Mesodermal cell (in vitro differentiated cells): ENCODE results near the gene NUTM2E.
"Not testable (repeated sequence)": the region's sequence is repeated elsewhere in the genome, so short reads cannot be mapped to it uniquely, and the experiment has no call there.

Source experiments
- H3K27ac ChIP-seq: 2 replicates; pipeline ENCODE4 v1.7.0; 2013; ENCODE audit warnings: mild to moderate bottlenecking, low read depth, low read length, moderate library complexity; ENCODE audit not compliant: severe bottlenecking
- H3K36me3 ChIP-seq: 2 replicates; pipeline ENCODE4 v1.7.1; 2013; ENCODE audit warnings: mild to moderate bottlenecking, low read length, moderate library complexity; ENCODE audit not compliant: control insufficient read depth, insufficient read depth
- H3K4me1 ChIP-seq: one replicate; pipeline ENCODE4 v1.7.1; 2013; ENCODE audit warnings: mild to moderate bottlenecking, low read length; ENCODE audit not compliant: insufficient read depth, control insufficient read depth, poor library complexity, severe bottlenecking
- H3K4me3 ChIP-seq: 2 replicates; pipeline ENCODE4 v1.7.0; 2013; ENCODE audit warnings: low read length, control low read depth, mild to moderate bottlenecking; ENCODE audit not compliant: insufficient read depth, poor library complexity, severe bottlenecking; ENCODE audit errors: extremely low read depth
- H3K9me3 ChIP-seq: 2 replicates; pipeline ENCODE4 v1.7.1; 2013; ENCODE audit warnings: mild to moderate bottlenecking, low read length, moderate library complexity; ENCODE audit not compliant: control insufficient read depth
- WGBS, 2 experiments: methylation state at CpG; one replicate each; pipeline ENCODE4 v1.1.5; 2013; ENCODE audit warnings: missing lambda C conversion rate in 2 of 2; ENCODE audit not compliant: insufficient coverage in 2 of 2; 5-methylcytosine and 5-hydroxymethylcytosine counted together

The NUTM2E gene

DNA sequence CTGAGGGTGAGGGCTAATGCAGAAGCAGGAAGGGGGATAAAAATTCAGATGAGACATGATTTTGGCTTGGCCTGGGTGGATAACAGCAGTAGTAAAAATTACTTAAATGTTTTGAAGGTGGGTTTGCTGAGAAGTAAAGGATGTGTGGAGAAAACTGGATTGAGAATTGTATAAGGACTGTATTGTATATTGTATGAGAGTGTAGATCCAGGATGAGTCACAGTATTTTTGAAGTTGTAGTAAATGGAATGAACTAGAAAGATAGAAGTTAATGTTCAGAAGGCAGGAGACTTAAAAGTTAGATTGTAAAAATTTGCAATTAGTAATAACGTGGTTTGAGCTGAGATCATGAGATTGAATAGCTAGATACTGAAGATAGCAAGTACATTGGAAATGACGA, 10.2 kb upstream of the NUTM2E start:
- not testable (repeated sequence) for H3K9me3 ChIP-seq, H3K36me3 ChIP-seq, H3K4me3 ChIP-seq, H3K4me1 ChIP-seq, H3K27ac ChIP-seq
- WGBS, 2 experiments: no CpG with 5 or more reads among the region's 2 CpGs

DNA sequence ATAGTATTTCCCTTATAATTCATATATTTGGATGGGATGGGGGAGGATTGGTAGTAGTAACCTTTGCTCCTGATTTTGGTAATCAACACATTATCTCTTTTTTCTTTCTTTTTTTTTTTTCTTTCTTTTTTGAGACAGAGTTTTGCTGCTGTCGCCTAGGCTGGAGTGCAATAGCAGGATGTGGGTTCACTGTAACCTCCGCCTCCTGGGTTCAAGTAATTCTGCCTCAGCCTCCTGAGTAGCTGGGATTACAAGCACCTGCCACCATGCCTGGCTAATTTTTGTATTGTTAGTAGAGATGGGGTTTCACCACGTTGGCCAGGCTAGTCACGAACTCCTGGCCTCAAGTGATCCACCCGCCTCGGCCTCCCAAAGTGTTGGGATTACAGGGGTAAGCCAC, 3.2 kb upstream of the NUTM2E start:
- H3K36me3 ChIP-seq, H3K4me3 ChIP-seq, H3K4me1 ChIP-seq, H3K9me3 ChIP-seq, H3K27ac ChIP-seq: not testable (repeated sequence)
- 89 to 100% methylated on average over 3 of the region's 6 CpGs for WGBS, 2 experiments

DNA sequence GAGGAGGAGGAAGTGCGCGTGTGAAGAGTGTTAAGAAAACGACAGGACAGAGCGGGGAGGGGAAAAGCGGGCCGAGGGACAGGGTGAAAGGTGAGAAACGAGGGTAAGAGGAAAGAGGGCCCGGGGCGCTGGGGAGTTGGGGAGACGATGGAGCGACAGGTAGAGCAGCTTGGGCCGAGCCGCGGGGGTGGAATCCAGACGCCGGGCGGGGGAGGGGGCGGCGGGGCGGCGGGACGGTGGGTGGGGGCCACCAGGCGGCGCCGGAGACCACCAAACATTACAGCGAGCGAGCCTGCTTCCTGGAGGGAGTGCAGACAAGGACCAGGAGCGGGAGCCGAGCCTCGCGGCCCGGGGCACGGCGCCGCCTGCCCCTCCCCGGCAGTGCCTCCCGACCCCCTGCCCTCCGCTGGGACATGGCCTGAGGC, 940 bp upstream of the NUTM2E start:
- not testable (repeated sequence) for H3K9me3 ChIP-seq, H3K4me1 ChIP-seq, H3K36me3 ChIP-seq
- peak overlapping the region; percentile 43 for H3K4me3 ChIP-seq
- peak overlapping the region; percentile 94 for H3K27ac ChIP-seq
- 4% methylated on average over 4 of the region's 38 CpGs; no CpG with 5 or more reads in 1 of the 2 experiments for WGBS, 2 experiments

DNA sequence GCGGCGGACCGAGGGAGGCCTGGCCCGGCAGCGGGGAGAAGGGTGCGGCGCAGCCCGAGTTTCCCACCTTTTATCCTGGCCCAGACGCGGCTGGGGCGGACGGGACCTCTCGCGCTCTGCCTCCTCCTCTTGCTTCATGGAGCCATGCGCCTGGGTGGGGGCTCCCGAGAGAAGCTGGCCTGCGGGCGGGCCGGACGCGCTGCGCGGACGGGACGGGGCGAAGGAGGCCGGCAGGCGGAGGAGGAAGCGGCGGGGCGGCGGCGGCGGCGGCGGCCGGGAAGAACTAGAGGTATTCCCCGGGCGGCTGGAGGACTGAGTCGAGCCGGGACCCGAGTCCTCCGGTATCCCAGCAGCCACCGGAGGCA, 426 bp upstream of the NUTM2E start:
- peak overlapping the region; percentile 43 for H3K4me3 ChIP-seq
- H3K9me3 ChIP-seq, H3K4me1 ChIP-seq, H3K36me3 ChIP-seq: not testable (repeated sequence)
- H3K27ac ChIP-seq: peak overlapping the region; percentile 94
- WGBS, 2 experiments: no CpG with 5 or more reads among the region's 44 CpGs

DNA sequence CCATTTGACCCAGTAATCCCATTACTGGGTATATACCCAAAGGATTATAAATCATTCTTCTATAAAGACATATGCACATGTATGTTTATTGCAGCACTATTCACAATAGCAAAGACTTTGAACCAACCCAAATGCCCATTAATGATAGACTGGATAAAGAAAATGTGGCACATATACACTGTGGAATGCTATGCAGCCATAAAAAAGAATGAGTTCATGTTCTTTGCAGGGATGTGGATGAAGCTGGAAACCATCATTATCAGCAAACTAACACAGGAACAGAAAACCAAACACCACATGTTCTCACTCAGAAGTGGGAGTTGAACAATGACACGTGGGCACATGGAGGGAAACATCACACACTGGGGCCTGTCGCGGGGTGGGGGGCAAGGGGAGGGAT, 7.3 kb downstream of the NUTM2E start:
- H3K4me1 ChIP-seq, H3K9me3 ChIP-seq, H3K27ac ChIP-seq, H3K4me3 ChIP-seq, H3K36me3 ChIP-seq: not testable (repeated sequence)
- WGBS, 2 experiments: 76% methylated on average over 3 of the region's 3 CpGs; no CpG with 5 or more reads in 1 of the 2 experiments

DNA sequence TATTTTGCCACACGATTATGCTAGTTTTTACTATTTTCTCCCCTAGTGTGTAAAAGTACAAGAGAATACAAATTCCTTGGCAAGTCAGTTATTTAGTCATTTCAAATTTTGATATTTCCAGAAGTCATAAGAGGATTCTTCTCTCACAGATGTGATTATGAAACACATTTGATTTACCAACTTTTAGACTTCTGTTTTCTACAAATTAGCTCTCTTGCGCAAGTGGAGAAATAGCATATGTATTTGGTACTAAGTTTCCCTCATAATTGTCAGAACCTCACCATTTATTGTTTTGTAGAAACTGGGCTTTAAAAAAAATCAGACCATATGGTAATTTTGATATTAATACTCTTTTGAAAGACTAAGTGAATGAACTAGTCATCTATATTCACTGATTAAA, 9.4 kb downstream of the NUTM2E start:
- H3K27ac ChIP-seq: not testable (repeated sequence)

DNA sequence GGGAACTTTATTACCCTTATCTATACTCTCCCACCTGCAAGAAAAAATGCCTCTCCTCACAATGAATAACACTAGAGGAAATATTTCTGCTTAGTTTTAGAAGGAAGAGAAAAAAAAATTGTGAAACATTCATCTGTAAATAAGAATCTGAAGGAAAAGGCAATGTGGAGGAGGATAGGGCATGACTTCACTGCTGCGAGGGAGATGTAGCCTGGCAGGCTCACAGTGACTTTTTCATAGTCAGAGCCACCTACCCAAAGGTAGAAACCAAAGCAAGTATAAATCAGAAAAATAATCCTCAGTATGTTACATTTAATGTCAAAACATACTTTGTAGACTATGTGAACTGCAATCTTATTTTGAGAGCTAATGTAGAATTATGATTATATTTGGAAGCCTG, 10.4 kb downstream of the NUTM2E start:
- WGBS, 2 experiments: 100% methylated on average over 1 of the region's 1 CpG; no CpG with 5 or more reads in 1 of the 2 experiments
- H3K4me3 ChIP-seq, H3K36me3 ChIP-seq: not testable (repeated sequence)

More for the DNA sequence above, 9.4 kb downstream of the NUTM2E start:
- not testable (repeated sequence) for H3K36me3 ChIP-seq, H3K4me1 ChIP-seq, H3K9me3 ChIP-seq, H3K4me3 ChIP-seq
- WGBS, 2 experiments: no CpG with 5 or more reads among the region's 2 CpGs

DNA sequence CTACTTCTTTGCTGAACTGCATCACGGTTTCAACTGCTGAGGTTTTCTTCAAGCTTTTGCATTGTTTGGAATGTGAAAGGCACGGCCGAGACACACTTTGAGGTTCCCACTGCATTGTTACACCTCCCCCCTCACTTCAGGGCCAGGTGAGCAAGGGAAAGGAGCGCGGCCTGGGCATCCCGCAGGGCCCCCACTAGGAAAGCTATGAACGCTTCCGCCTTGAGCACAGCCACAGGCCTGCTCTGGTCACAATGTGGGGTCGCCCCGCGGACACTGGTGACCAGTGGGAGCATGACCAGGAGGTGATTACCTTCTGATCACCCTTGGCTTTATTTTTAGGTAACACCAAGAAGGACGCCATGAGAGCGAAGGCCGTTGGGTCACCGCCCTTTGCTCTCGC, 11.9 kb downstream of the NUTM2E start:
- not testable (repeated sequence) for H3K36me3 ChIP-seq, H3K4me1 ChIP-seq, H3K9me3 ChIP-seq, H3K27ac ChIP-seq, H3K4me3 ChIP-seq
- no CpG with 5 or more reads among the region's 16 CpGs for WGBS, 2 experiments

More for the DNA sequence above, 10.4 kb downstream of the NUTM2E start:
- H3K9me3 ChIP-seq, H3K27ac ChIP-seq, H3K4me1 ChIP-seq: not testable (repeated sequence)

DNA sequence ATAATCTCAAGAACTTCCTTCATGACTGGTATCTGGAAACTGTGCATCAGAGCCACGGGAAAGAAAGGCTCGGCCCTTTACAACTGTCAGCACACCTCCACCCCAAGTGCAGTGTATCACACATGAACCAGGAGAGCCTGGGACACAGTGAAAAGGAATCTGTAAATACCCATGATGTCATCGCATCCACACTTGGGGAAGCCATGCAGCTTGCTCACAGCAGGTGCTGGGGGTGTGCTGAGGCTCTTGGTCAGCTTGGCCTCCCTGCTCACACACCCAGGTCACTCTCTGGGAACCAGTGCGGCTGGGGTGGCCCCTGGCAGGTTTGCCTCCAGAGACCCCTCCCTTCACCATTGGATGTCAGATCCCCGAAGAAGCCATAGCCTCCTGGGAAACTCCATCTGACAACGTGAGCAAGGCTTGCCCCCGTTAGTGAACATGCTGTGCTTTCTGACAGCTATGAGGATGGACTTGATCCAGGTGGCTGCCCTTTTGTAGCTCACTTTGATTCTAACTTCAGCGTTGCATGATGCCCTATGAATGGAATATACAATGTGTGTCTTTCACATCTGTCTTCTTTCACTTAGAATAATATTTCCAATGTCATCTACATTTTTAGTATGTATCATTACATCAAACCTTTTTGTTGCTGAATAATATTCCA, 26.8 kb downstream of the NUTM2E start:
- H3K4me3 ChIP-seq, H3K4me1 ChIP-seq, H3K36me3 ChIP-seq, H3K9me3 ChIP-seq, H3K27ac ChIP-seq: not testable (repeated sequence)
- no CpG with 5 or more reads among the region's 8 CpGs for WGBS, 2 experiments

DNA sequence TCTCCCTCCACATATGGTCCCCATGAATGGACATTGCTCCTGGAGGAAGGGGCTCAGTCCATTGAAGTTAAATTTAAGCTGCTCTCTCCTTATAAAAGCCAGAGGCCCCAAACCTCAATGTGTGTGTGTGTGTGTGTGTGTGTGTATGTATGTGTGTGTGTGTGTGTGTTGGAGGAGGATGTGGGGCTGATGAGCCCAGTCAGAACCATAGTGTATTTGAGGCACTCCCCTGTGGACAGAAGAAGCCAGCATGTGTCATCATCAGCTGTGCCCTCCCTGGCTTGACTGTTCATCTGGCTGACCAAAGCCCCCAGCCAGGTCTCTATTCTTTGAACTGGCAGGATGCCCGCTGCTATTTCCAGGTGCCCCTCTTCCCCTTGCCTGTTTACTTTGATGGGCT, 35.7 kb downstream of the NUTM2E start:
- H3K27ac ChIP-seq, H3K4me1 ChIP-seq, H3K4me3 ChIP-seq, H3K9me3 ChIP-seq, H3K36me3 ChIP-seq: not testable (repeated sequence)
- WGBS, 2 experiments: no CpG with 5 or more reads among the region's 1 CpG

DNA sequence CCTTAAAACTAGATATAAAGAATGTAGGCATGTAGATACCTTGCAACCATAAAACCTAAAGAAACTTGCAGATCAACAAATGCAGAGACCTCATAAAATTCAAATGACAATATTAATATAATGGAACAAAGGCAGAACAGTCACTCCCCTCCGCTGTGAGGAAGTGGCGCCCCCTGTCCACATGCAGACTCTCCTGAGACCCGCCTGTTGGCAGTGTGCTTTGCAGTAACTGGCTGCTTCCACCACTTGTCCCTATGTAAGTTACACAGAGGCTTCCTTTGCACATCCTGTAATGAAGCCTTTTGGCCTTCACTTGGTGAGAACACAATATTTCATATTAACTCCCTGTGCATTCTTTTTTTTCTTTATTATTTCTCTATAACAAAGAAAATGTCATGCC, 36.3 kb downstream of the NUTM2E start:
- H3K4me3 ChIP-seq, H3K27ac ChIP-seq, H3K4me1 ChIP-seq, H3K9me3 ChIP-seq, H3K36me3 ChIP-seq: not testable (repeated sequence)
- no CpG with 5 or more reads among the region's 3 CpGs for WGBS, 2 experiments
